OCI-LY1 (cell line): ENCODE measurements around the gene STK11IP.

ENCODE experiments used
- H2AFZ ChIP-seq: fragments of 200-600 bp; sonication (generic), shearing (Covaris generic); 2 replicates; pipeline ENCODE4 v1.6.0; 2014; ENCODE audit warnings: antibody characterized with exemption, mild to moderate bottlenecking, low read length
- H3F3A ChIP-seq: fragments of 200-600 bp; sonication (generic), shearing (Covaris generic); 2 replicates; pipeline ENCODE4 v1.6.0; 2014; ENCODE audit warnings: mild to moderate bottlenecking, antibody characterized with exemption, low read length, moderate library complexity; ENCODE audit not compliant: insufficient read depth
- H3K27ac ChIP-seq: fragments of 200-600 bp; sonication (generic); 2 replicates; pipeline ENCODE4 v1.5.1; 2014; ENCODE audit warnings: low read length, mixed run types, mild to moderate bottlenecking, low read depth; ENCODE audit not compliant: poor library complexity, severe bottlenecking
- H3K27me3 ChIP-seq: fragments of 200-600 bp; sonication (generic); 2 replicates; pipeline ENCODE4 v1.6.0; 2014; ENCODE audit warnings: antibody characterized with exemption, mild to moderate bottlenecking, low read length, moderate library complexity; ENCODE audit not compliant: insufficient read depth
- H3K36me3 ChIP-seq: fragments of 200-600 bp; sonication (generic); 2 replicates; pipeline ENCODE4 v1.6.1; 2014; ENCODE audit warnings: mild to moderate bottlenecking, antibody characterized with exemption, low read length, moderate library complexity, mixed read lengths; ENCODE audit not compliant: insufficient read depth
- H3K4me1 ChIP-seq: fragments of 200-600 bp; sonication (generic); 2 replicates; pipeline ENCODE4 v1.5.1; 2014; ENCODE audit warnings: mild to moderate bottlenecking, low read length, moderate library complexity; ENCODE audit not compliant: insufficient read depth, severe bottlenecking
- H3K4me2 ChIP-seq: fragments of 200-600 bp; sonication (generic), shearing (Covaris generic); 2 replicates; pipeline ENCODE4 v1.6.1; 2014; ENCODE audit warnings: low read length
- H3K4me3 ChIP-seq: fragments of 200-600 bp; sonication (generic); 2 replicates; pipeline ENCODE4 v1.5.1; 2014; ENCODE audit warnings: low read length, low read depth, mild to moderate bottlenecking, mixed read lengths; ENCODE audit not compliant: poor library complexity, severe bottlenecking
- H3K79me2 ChIP-seq: fragments of 200-600 bp; shearing (Covaris generic); 2 replicates; pipeline ENCODE4 v1.6.1; 2016; ENCODE audit warnings: mixed run types, low read length, mixed read lengths; ENCODE audit not compliant: insufficient read depth
- H3K9ac ChIP-seq: fragments of 200-600 bp; sonication (generic), shearing (Covaris generic); 2 replicates; pipeline ENCODE4 v1.6.1; 2014; ENCODE audit warnings: mild to moderate bottlenecking, low read length, mixed read lengths
- H3K9me2 ChIP-seq: fragments of 200-600 bp; sonication (generic), shearing (Covaris generic); 2 replicates; pipeline ENCODE4 v1.6.1; 2014; ENCODE audit warnings: low read depth, mild to moderate bottlenecking, low read length, mixed read lengths
- H3K9me3 ChIP-seq: fragments of 200-600 bp; shearing (Covaris generic); 2 replicates; pipeline ENCODE4 v1.6.1; 2014; ENCODE audit warnings: low read length, mixed read lengths
- H4K20me1 ChIP-seq: fragments of 200-600 bp; sonication (generic), shearing (Covaris generic); 2 replicates; pipeline ENCODE4 v1.6.0; 2016; ENCODE audit warnings: mild to moderate bottlenecking, low read length; ENCODE audit not compliant: insufficient read depth
- CTCF ChIP-seq: fragments of 200-600 bp; sonication (generic), shearing (Covaris generic); IDR thresholded peaks from 2 replicates; pipeline ENCODE4 v1.5.1; 2017; ENCODE audit warnings: mild to moderate bottlenecking, antibody characterized with exemption, low read length, moderate library complexity, mixed read lengths
- EZH2 ChIP-seq: fragments of 200-600 bp; sonication (generic), shearing (Covaris generic); IDR thresholded peaks from 2 replicates; pipeline ENCODE4 v1.8.0; 2017; ENCODE audit warnings: borderline replicate concordance, mixed run types, mild to moderate bottlenecking, antibody characterized with exemption, low read length, moderate library complexity, mixed read lengths

The STK11IP gene

GRCh38 chr2:219631904-219632759 is 34.5 kb downstream of the STK11IP start:
- Histone ChIP-seq H2AFZ (no peak overlapping the region), H3K79me2 (no peaks in the 10 kb centered on the region), H3K27me3 (0 out of 2 replicates have a peak, but pooled peaks cover 6% of the 10 kb centered on the region), H3K4me1 (peaks cover 5% of the 10 kb centered on the region), H4K20me1 (no peaks in the 10 kb centered on the region), H3K4me3 (no peak overlapping the region), H3F3A (no peaks in the 10 kb centered on the region), H3K27ac (no peak overlapping the region), H3K4me2 (no peak overlapping the region), H3K9ac (no peak overlapping the region), H3K9me2 (no peaks in the 10 kb centered on the region), H3K9me3 (no peaks in the 10 kb centered on the region), H3K36me3 (no peaks in the 10 kb centered on the region)
- TF ChIP-seq CTCF (no peak), EZH2 (no peak)

- H3K4me2 ChIP-seq, result no peak overlapping the region
- no peak overlapping the region for H3K27ac ChIP-seq
- H3K27me3 ChIP-seq, result 0 out of 2 replicates have a peak, but pooled peaks cover 6% of the 10 kb centered on the region
- no peak overlapping the region for H3K9ac ChIP-seq
- TF ChIP-seq EZH2, result no peak
- no peak for TF ChIP-seq CTCF
- peaks cover 3% of the 10 kb centered on the region for H3K4me1 ChIP-seq
- no peaks in the 10 kb centered on the region for H3F3A ChIP-seq
- H3K36me3 ChIP-seq, result no peaks in the 10 kb centered on the region
- no peak overlapping the region for H3K4me3 ChIP-seq
- H3K9me2 ChIP-seq, result no peaks in the 10 kb centered on the region
- H2AFZ ChIP-seq, result no peak overlapping the region
- H4K20me1 ChIP-seq, result no peaks in the 10 kb centered on the region
- H3K79me2 ChIP-seq, result no peaks in the 10 kb centered on the region
- no peaks in the 10 kb centered on the region for H3K9me3 ChIP-seq
These were observed 35.1 kb downstream of the STK11IP start for GRCh38 chr2:219632760-219633105.

DNA sequence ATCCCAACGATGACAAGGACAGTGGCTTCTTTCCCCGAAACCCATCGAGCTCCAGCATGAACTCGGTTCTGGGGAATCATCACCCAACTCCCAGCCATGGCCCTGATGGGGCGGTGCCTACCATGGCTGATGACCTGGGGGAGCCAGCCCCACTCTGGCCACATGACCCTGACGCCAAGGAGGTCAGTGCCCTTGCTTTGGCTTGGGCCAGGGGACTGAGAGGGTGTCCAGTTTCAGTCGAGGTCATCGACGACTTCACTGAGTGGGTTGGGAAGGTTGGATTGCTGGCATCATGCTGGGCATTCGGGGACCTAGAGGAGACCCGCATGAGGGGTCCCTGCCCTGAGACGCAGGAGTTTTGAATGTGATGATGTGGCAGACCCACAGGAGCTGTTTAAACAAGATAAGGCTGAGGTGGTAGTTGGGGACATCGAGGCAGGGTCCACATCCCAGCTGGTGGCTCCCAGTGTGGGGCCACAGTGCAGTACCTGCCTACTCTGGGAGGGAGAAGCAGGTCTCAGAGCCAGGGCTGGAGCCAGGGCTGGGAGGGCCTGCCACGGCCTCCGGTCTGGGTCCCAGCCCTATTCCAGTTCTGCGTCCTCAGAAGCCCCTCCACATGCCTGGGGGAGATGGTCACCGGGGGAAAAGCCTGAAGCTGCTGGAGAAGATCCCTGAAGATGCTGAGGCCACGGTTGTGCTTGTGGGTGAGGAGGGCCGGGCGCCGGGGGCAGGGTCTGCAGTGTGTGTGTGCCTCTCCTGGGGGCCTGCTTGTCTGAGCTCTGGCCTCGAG is 35.8 kb downstream of the STK11IP start:
- H3K4me1 ChIP-seq, result no peaks in the 10 kb centered on the region
- no peak overlapping the region for H3K4me3 ChIP-seq
- H3F3A ChIP-seq, result no peaks in the 10 kb centered on the region
- H3K9me2 ChIP-seq, result no peaks in the 10 kb centered on the region
- no peak overlapping the region for H3K4me2 ChIP-seq
- no peak overlapping the region for H3K27ac ChIP-seq
- no peaks in the 10 kb centered on the region for H3K79me2 ChIP-seq
- H4K20me1 ChIP-seq, result no peaks in the 10 kb centered on the region
- TF ChIP-seq CTCF, result no peak
- TF ChIP-seq EZH2, result no peak
- H3K27me3 ChIP-seq, result 0 out of 2 replicates have a peak, but pooled peaks cover 3% of the 10 kb centered on the region
- H2AFZ ChIP-seq, result no peak overlapping the region
- H3K9ac ChIP-seq, result no peak overlapping the region
- H3K9me3 ChIP-seq, result no peaks in the 10 kb centered on the region
- H3K36me3 ChIP-seq, result no peaks in the 10 kb centered on the region
